Trophoblast cell (in vitro differentiated cells and primary cell): ENCODE data around the gene ACTR3C.
"Not testable (repeated sequence)": the region's sequence is repeated elsewhere in the genome, so short reads cannot be mapped to it uniquely, and the experiment has no call there.

Source experiments
- DNase-seq, 2 donors: peaks; one replicate each; pipeline ENCODE4 v3.0.0-alpha.2; 2016
- H2AFZ ChIP-seq: 2 replicates; pipeline ENCODE4 v1.6.1; 2013; ENCODE audit warnings: low read length, moderate library complexity, mild to moderate bottlenecking; ENCODE audit not compliant: insufficient read depth, poor library complexity
- H2AK5ac ChIP-seq: 2 replicates; pipeline ENCODE4 v1.6.1; 2013; ENCODE audit warnings: mild to moderate bottlenecking, low read length
- H2BK120ac ChIP-seq: 2 replicates; pipeline ENCODE4 v1.6.1; 2013; ENCODE audit warnings: low read length, mild to moderate bottlenecking, moderate library complexity; ENCODE audit not compliant: insufficient read depth, poor library complexity
- H2BK12ac ChIP-seq: 2 replicates; pipeline ENCODE4 v1.6.1; 2013; ENCODE audit warnings: mild to moderate bottlenecking, low read length, moderate library complexity
- H2BK5ac ChIP-seq: 2 replicates; pipeline ENCODE4 v1.6.1; 2013; ENCODE audit warnings: low read length, low read depth, moderate library complexity, mild to moderate bottlenecking; ENCODE audit not compliant: poor library complexity
- H3K14ac ChIP-seq: 2 replicates; pipeline ENCODE4 v1.6.1; 2013; ENCODE audit warnings: mild to moderate bottlenecking, low read length
- H3K18ac ChIP-seq: 2 replicates; pipeline ENCODE4 v1.6.1; 2013; ENCODE audit warnings: mild to moderate bottlenecking, low read length
- H3K23ac ChIP-seq: 2 replicates; pipeline ENCODE4 v1.6.1; 2013; ENCODE audit warnings: low read length
- H3K27ac ChIP-seq: 2 replicates; pipeline ENCODE4 v1.5.1; 2013; ENCODE audit warnings: low read depth, mild to moderate bottlenecking, inconsistent platforms, low read length, moderate library complexity
- H3K27me3 ChIP-seq: 2 replicates; pipeline ENCODE4 v1.6.1; 2013; ENCODE audit warnings: inconsistent platforms, mild to moderate bottlenecking, low read length, moderate library complexity; ENCODE audit not compliant: insufficient read depth
- H3K36me3 ChIP-seq, 2 experiments: 1 replicate in 1 of 2; 2 replicates in 1 of 2; pipeline ENCODE4 v1.6.1; 2013; ENCODE audit warnings: low read length in 2 of 2, mild to moderate bottlenecking in 2 of 2, moderate library complexity in 1 of 2; ENCODE audit not compliant: insufficient read depth in 2 of 2, control insufficient read depth in 1 of 2
- H3K4ac ChIP-seq: 2 replicates; pipeline ENCODE4 v1.6.1; 2013; ENCODE audit warnings: low read depth, mild to moderate bottlenecking, low read length, moderate library complexity
- H3K4me1 ChIP-seq, 2 experiments: 1 replicate in 1 of 2; 2 replicates in 1 of 2; pipeline ENCODE4 v1.6.1; 2013; ENCODE audit warnings: low read length in 2 of 2, mild to moderate bottlenecking in 2 of 2, moderate library complexity in 1 of 2; ENCODE audit not compliant: insufficient read depth in 2 of 2, control insufficient read depth in 1 of 2
- H3K4me2 ChIP-seq: 2 replicates; pipeline ENCODE4 v1.6.1; 2013; ENCODE audit warnings: inconsistent platforms, mild to moderate bottlenecking, low read length, moderate library complexity
- H3K4me3 ChIP-seq: 2 replicates; pipeline ENCODE4 v1.5.1; 2013; ENCODE audit warnings: mild to moderate bottlenecking, low read depth, low read length, inconsistent platforms
- H3K79me1 ChIP-seq: one replicate; pipeline ENCODE4 v1.6.1; 2013; ENCODE audit warnings: low read length
- H3K79me2 ChIP-seq: 2 replicates; pipeline ENCODE4 v1.6.1; 2013; ENCODE audit warnings: low read length, mild to moderate bottlenecking; ENCODE audit not compliant: control insufficient read depth, insufficient read depth, poor library complexity
- H3K9ac ChIP-seq: 2 replicates; pipeline ENCODE4 v1.6.1; 2013; ENCODE audit warnings: mild to moderate bottlenecking, low read length
- H3K9me3 ChIP-seq: 2 replicates; pipeline ENCODE4 v1.6.1; 2013; ENCODE audit warnings: low read depth, mild to moderate bottlenecking, control low read depth, inconsistent platforms, low read length; ENCODE audit not compliant: insufficient read depth
- H4K12ac ChIP-seq: 2 replicates; pipeline ENCODE4 v1.6.1; 2013; ENCODE audit warnings: low read depth, mild to moderate bottlenecking, low read length, moderate library complexity
- H4K8ac ChIP-seq: 2 replicates; pipeline ENCODE4 v1.6.1; 2013; ENCODE audit warnings: low read depth, mild to moderate bottlenecking, low read length, moderate library complexity
- H4K91ac ChIP-seq: one replicate; pipeline ENCODE4 v1.6.1; 2013; ENCODE audit warnings: low read depth, mild to moderate bottlenecking, low read length, moderate library complexity
- WGBS: extraction: QIAGEN DNeasy Blood & Tissue Kit; methylation state at CpG from one replicate; pipeline ENCODE4 v1.1.7; 2013; ENCODE audit warnings: missing lambda C conversion rate; ENCODE audit not compliant: insufficient read length, insufficient coverage; ENCODE audit errors: extremely low coverage; 5-methylcytosine and 5-hydroxymethylcytosine counted together

The ACTR3C gene

GRCh38 chr7:150307904-150308303 is 15.4 kb downstream of the ACTR3C start:
- Histone ChIP-seq H3K18ac (no peak overlapping the region), H3K9me3 (no peaks in the 10 kb centered on the region), H3K4me3 (no peak overlapping the region), H4K91ac (no peak overlapping the region), H3K23ac (no peak overlapping the region), H3K4me1 (peaks cover 9 to 11% of the 10 kb centered on the region in 2 experiments), H2AK5ac (no peak overlapping the region), H3K27me3 (no peaks in the 10 kb centered on the region), H2BK5ac (no peak overlapping the region), H2AFZ (no peak overlapping the region), H4K8ac (no peak overlapping the region), H3K79me2 (no peaks in the 10 kb centered on the region), H3K4me2 (no peak overlapping the region), H3K9ac (no peak overlapping the region), H3K14ac (no peak overlapping the region), H2BK120ac (no peak overlapping the region), H3K27ac (no peak overlapping the region), H4K12ac (no peak overlapping the region), H3K36me3 (no peaks in the 10 kb centered on the region), H2BK12ac (peak overlapping the region; percentile 30), H3K4ac (no peak overlapping the region), H3K79me1 (peaks cover 18% of the 10 kb centered on the region)
- no peak for DNase-seq
- 96% methylated on average over 1 of the region's 9 CpGs for WGBS

GRCh38 chr7:150307129-150307528 is 16.2 kb downstream of the ACTR3C start:
- Histone ChIP-seq H3K36me3 (no peaks in the 10 kb centered on the region), H3K4me1 (peaks cover 8 to 9% of the 10 kb centered on the region in 2 experiments), H2BK5ac (no peak overlapping the region), H2BK12ac (no peak overlapping the region), H2BK120ac (no peak overlapping the region), H2AK5ac (no peak overlapping the region), H3K27me3 (no peaks in the 10 kb centered on the region), H3K9me3 (no peaks in the 10 kb centered on the region), H3K4me2 (no peak overlapping the region), H3K79me1 (peaks cover 17% of the 10 kb centered on the region), H4K91ac (no peak overlapping the region), H3K23ac (no peak overlapping the region), H2AFZ (no peak overlapping the region), H3K18ac (no peak overlapping the region), H3K27ac (no peak overlapping the region), H3K4me3 (no peak overlapping the region), H3K9ac (no peak overlapping the region), H4K8ac (no peak overlapping the region), H3K79me2 (no peaks in the 10 kb centered on the region), H4K12ac (no peak overlapping the region), H3K14ac (no peak overlapping the region), H3K4ac (no peak overlapping the region)
- no CpG with 5 or more reads among the region's 3 CpGs for WGBS
- no peak for DNase-seq

GRCh38 chr7:150306377-150306776 is 17.0 kb downstream of the ACTR3C start:
- H3K36me3 ChIP-seq, H2BK5ac ChIP-seq, H3K4me2 ChIP-seq, H3K9me3 ChIP-seq, H4K12ac ChIP-seq, H3K27ac ChIP-seq, H3K4me1 ChIP-seq, H3K4ac ChIP-seq, H3K14ac ChIP-seq, H2AK5ac ChIP-seq, H3K4me3 ChIP-seq, H2AFZ ChIP-seq, H3K27me3 ChIP-seq, H3K79me2 ChIP-seq, H3K9ac ChIP-seq, H4K8ac ChIP-seq, H3K23ac ChIP-seq, H3K18ac ChIP-seq, DNase-seq, H2BK12ac ChIP-seq: not testable (repeated sequence)
- H4K91ac ChIP-seq = peak overlapping the region; percentile 28
- peaks cover 12% of the 10 kb centered on the region for H3K79me1 ChIP-seq
- peak overlapping the region; percentile 43 for H2BK120ac ChIP-seq
- no CpG with 5 or more reads among the region's 5 CpGs for WGBS

GRCh38 chr7:150305903-150306284 is 17.5 kb downstream of the ACTR3C start:
- H3K36me3 ChIP-seq, H3K4me1 ChIP-seq, H3K9me3 ChIP-seq, H4K91ac ChIP-seq, H2AFZ ChIP-seq, H3K18ac ChIP-seq, H3K9ac ChIP-seq, H4K8ac ChIP-seq, H2AK5ac ChIP-seq, H3K79me2 ChIP-seq, H3K4me3 ChIP-seq, H3K79me1 ChIP-seq, H4K12ac ChIP-seq, H3K4ac ChIP-seq, H2BK12ac ChIP-seq, DNase-seq, H3K23ac ChIP-seq, H3K27ac ChIP-seq, H3K14ac ChIP-seq, H3K4me2 ChIP-seq, H2BK120ac ChIP-seq, H3K27me3 ChIP-seq, H2BK5ac ChIP-seq: not testable (repeated sequence)
- WGBS = no CpG with 5 or more reads among the region's 2 CpGs
